ENCODE measurements around the gene C12orf57. TPM values are rescaled to one million over a fixed set of nuclear protein-coding genes. Genes with fewer than 3 reads are reported as not detected.
A peak's percentile ranks its signal among the peaks of the same experiment; 100 is the strongest.

Gene C12orf57
- total and polyA plus RNA-seq, 9 of the 15 experiments (the other 6 are each of a cell fraction or from before 2014, with no cell fraction given): 26.7 to 191 (median 107) TPM

- TF ChIP-seq MXD1 (CRISPR knock-in tag; IDR thresholded peaks at IDR 0.05; ENCODE audit: borderline replicate concordance, poor library complexity, severe bottlenecking) (peak; percentile 24), ADNP (tag; IDR thresholded peaks at IDR 0.05) (no peak), NBN (IDR thresholded peaks at IDR 0.05; ENCODE audit: low read depth) (no peak), E4F1 (CRISPR knock-in tag; IDR thresholded peaks at IDR 0.05; ENCODE audit: borderline replicate concordance) (no peak), FOXJ3 (CRISPR knock-in tag; IDR thresholded peaks at IDR 0.05) (no peak), THRAP3 (IDR thresholded peaks at IDR 0.05; ENCODE audit: borderline replicate concordance) (no peak), CGGBP1 (CRISPR knock-in tag; IDR thresholded peaks at IDR 0.05) (no peak), MCM3 (IDR thresholded peaks at IDR 0.05) (no peak), RAD21 (CRISPR knock-in tag; conservative IDR thresholded peaks at IDR 0.05 in 1 of 2, IDR thresholded peaks at IDR 0.05 in 1 of 2) (peak; percentile 62 to 65), JUND (IDR thresholded peaks at IDR 0.05; ENCODE audit: borderline replicate concordance, low read depth, low read length) (no peak), JUND (tag; IDR thresholded peaks at IDR 0.05; ENCODE audit: borderline replicate concordance, low read depth, low read length) (peak; percentile 40; the same call in 1 of the 3 replicates), TSHZ1 (CRISPR knock-in tag; IDR thresholded peaks at IDR 0.05) (no peak), ARID4B (CRISPR knock-in tag; IDR thresholded peaks at IDR 0.05) (0 out of 2 replicates have a peak, but pooled peaks have one; percentile 32)
Observed at GRCh38 chr12:6965026-6965661, 21.3 kb downstream of the C12orf57 start (continued).
